ENCODE results near the gene ACOX2. TPM values are rescaled to one million over a fixed set of nuclear protein-coding genes. Genes with fewer than 3 reads are reported as not detected.

The ACOX2 gene
- total RNA-seq, 4 donors from 2014 or later: 18.3 to 28.9 (median 20.2) TPM

DNA sequence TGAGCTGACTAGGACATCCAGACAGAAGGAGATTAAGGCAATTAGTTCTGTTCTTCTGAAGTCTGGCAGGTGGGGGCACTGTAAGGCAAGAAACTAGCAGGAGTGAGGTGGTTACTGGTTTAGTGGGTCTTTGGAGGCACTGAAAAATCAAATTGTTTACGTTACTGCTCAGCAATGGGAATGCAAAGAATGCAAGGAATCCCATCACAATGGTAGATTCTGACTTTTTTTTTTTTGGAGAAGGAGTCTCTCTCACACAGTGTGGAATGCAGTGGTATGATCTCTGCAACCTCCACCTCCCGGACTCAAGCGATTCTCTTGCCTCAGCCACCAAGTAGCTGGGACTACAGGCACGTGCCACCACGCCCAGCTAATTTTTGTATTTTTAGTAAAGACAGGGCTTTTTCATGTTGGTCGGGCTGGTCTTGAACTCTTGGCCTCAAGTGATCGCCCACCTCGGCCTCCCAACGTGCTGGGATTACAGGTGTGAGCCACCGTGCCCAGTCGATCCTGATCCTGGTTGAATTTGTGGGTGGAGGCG, 23.9 kb upstream of the ACOX2 start:
- H3K36me3 ChIP-seq: peaks cover 0 to 38% (median 8%) of the 10 kb centered on the region in 4 donors
- DNase-seq (ENCODE audit: extremely low spot score): no peak
- H3K27ac ChIP-seq (replicated peaks in 1 of 4): no peak overlapping the region
- 70% methylated on average over 12 of the region's 12 CpGs for WGBS
- no peak overlapping the region for H3K4me3 ChIP-seq
- TF ChIP-seq, protein P1, sequence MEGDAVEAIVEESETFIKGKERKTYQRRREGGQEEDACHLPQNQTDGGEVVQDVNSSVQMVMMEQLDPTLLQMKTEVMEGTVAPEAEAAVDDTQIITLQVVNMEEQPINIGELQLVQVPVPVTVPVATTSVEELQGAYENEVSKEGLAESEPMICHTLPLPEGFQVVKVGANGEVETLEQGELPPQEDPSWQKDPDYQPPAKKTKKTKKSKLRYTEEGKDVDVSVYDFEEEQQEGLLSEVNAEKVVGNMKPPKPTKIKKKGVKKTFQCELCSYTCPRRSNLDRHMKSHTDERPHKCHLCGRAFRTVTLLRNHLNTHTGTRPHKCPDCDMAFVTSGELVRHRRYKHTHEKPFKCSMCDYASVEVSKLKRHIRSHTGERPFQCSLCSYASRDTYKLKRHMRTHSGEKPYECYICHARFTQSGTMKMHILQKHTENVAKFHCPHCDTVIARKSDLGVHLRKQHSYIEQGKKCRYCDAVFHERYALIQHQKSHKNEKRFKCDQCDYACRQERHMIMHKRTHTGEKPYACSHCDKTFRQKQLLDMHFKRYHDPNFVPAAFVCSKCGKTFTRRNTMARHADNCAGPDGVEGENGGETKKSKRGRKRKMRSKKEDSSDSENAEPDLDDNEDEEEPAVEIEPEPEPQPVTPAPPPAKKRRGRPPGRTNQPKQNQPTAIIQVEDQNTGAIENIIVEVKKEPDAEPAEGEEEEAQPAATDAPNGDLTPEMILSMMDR (IDR thresholded peaks at IDR 0.05): peak; percentile 7 to 25 (median 24)
- TF ChIP-seq EP300 (IDR thresholded peaks at IDR 0.05): no peak
- no peaks in the 10 kb centered on the region for H3K27me3 ChIP-seq
- intact Hi-C loops (cut with DNase I): no loop called here
- H3K9me3 ChIP-seq: no peaks in the 10 kb centered on the region
- H3K4me1 ChIP-seq: peaks cover 0 to 8% (median 3%) of the 10 kb centered on the region in 4 donors

DNA sequence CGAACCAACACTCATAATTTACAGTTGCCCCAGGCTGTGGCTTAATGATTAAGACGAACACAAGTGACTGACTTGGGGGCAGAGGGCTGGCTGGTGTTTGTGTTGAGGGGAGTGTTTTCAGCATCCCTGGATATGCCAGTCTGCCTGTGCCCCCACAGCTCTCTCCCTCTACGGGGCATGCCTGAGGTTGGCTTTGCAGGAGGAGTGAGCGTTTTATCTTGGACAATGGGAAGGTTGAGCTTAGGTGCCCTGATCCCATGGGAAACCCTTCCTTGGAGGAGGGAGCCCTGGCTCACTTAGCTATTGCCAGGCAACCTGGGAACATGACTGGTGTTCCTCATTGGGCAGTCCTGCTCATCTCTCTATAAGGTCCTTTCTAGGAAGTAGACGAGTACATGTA, 22.6 kb upstream of the ACOX2 start:
- no peak overlapping the region for H3K27ac ChIP-seq (replicated peaks in 1 of 4)
- H3K4me1 ChIP-seq: peaks cover 0 to 8% (median 3%) of the 10 kb centered on the region in 4 donors
- no peaks in the 10 kb centered on the region for H3K9me3 ChIP-seq
- intact Hi-C loops (cut with DNase I): no loop called here
- H3K36me3 ChIP-seq: peaks cover 0 to 28% (median 6%) of the 10 kb centered on the region in 4 donors
- DNase-seq (ENCODE audit: extremely low spot score): no peak
- TF ChIP-seq POLR2AphosphoS5 (IDR thresholded peaks at IDR 0.05): no peak
- TF ChIP-seq POLR2A (IDR thresholded peaks at IDR 0.05; ENCODE audit: low read depth): no peak
- no peak for TF ChIP-seq EP300 (IDR thresholded peaks at IDR 0.05)
- TF ChIP-seq, protein P1 (IDR thresholded peaks at IDR 0.05): no peak
- H3K27me3 ChIP-seq: no peaks in the 10 kb centered on the region
- no peak overlapping the region for H3K4me3 ChIP-seq
- WGBS: 92% methylated on average over 5 of the region's 5 CpGs

DNA sequence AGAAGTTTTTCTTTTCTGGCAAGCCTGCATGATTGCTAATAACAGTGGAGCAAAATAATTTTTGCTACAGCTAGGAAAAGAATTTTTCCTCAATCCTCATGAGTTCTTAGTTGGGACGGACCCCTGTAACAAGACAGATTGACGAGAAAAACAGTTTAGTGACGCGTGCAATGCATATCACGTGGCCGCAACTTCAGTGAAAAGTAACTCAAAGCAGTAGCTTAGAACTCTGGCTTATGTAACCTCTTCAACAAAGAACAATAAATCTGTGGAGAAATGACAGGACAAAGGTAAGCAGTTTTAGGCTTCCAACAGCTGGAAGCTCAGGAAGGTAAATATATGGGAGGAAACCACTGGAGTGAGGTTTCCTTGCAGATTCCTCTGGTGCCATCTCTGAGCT, 20.5 kb upstream of the ACOX2 start:
- peaks cover 0 to 8% (median 0%) of the 10 kb centered on the region in 4 donors for H3K36me3 ChIP-seq
- DNase-seq (ENCODE audit: extremely low spot score): no peak
- no peak overlapping the region for H3K27ac ChIP-seq (replicated peaks in 1 of 4)
- intact Hi-C loops (cut with DNase I): no loop called here
- no peak overlapping the region for H3K4me3 ChIP-seq
- WGBS: 90% methylated on average over 6 of the region's 6 CpGs
- H3K9me3 ChIP-seq: peaks cover 0 to 4% (median under 1%) of the 10 kb centered on the region in 4 donors
- TF ChIP-seq, protein P1 (IDR thresholded peaks at IDR 0.05): no peak
- TF ChIP-seq POLR2AphosphoS5 (IDR thresholded peaks at IDR 0.05) (no peak), POLR2A (IDR thresholded peaks at IDR 0.05; ENCODE audit: low read depth) (no peak)
- peaks cover 0 to 8% (median 3%) of the 10 kb centered on the region in 4 donors for H3K4me1 ChIP-seq
- no peaks in the 10 kb centered on the region for H3K27me3 ChIP-seq

DNA sequence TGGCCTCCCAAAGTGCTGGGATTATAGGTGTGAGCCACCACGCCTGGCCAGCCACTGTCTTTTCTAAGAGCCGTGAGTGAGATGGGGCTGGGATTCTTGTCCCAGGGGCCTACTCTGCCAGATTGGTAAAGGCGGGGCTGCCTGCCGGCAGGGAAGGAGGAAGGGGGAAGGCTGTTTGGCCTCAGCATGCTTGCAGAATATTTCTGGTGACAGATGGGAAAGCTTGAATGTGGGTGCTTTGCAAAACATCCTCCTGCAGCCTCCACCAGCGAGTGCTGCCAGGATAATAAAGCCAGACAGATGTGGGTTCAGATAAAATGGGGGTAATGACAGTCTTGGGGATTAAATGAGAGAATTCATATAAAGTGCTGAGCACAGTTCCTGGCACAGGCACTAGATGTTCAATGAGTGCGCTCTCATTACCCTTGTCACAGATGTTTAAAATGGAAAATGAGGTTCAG, 19.8 kb upstream of the ACOX2 start:
- Histone ChIP-seq H3K4me3 (no peak overlapping the region), H3K27me3 (no peaks in the 10 kb centered on the region), H3K9me3 (peaks cover 0 to 11% (median 5%) of the 10 kb centered on the region in 4 donors), H3K36me3 (peaks cover 0 to 6% (median 0%) of the 10 kb centered on the region in 4 donors), H3K27ac (replicated peaks in 1 of 4) (no peak overlapping the region), H3K4me1 (peaks cover 0 to 8% (median 3%) of the 10 kb centered on the region in 4 donors)
- TF ChIP-seq POLR2AphosphoS5 (IDR thresholded peaks at IDR 0.05) (no peak), POLR2A (IDR thresholded peaks at IDR 0.05; ENCODE audit: low read depth) (no peak), EP300 (IDR thresholded peaks at IDR 0.05) (no peak)
- TF ChIP-seq, protein P1 (IDR thresholded peaks at IDR 0.05): no peak
- DNase-seq (ENCODE audit: extremely low spot score): no peak
- intact Hi-C loops (cut with DNase I): no loop called here
- WGBS: 59% methylated on average over 5 of the region's 6 CpGs

DNA sequence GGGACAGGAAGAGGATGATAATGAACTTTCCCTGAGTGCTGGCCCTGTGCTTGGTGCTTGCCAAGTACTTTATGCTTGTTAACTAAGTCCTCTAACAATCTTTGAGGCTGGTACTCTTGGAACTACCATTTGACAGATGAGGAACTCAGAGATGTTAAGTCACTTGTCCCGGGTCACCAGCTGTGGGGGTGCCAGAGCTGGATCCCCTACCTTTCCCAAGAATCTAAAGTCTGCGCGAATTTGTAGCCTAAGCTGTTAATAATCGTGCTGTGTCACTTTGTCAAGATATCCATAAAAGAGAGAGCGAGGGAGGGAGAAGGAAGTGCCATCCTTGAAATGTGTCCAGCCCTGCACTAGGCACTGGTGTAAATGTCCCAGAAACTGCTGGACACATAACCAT, 19.0 kb upstream of the ACOX2 start:
- intact Hi-C loops (cut with DNase I): no loop called here
- 97% methylated on average over 5 of the region's 5 CpGs for WGBS
- Histone ChIP-seq H3K36me3 (peaks cover 0 to 6% (median 0%) of the 10 kb centered on the region in 4 donors), H3K27me3 (no peaks in the 10 kb centered on the region), H3K4me3 (no peak overlapping the region), H3K4me1 (peaks cover 0 to 8% (median 2%) of the 10 kb centered on the region in 4 donors), H3K9me3 (peaks cover 0 to 14% (median 5%) of the 10 kb centered on the region in 4 donors), H3K27ac (replicated peaks in 1 of 4) (no peak overlapping the region)
- no peak for TF ChIP-seq POLR2A (IDR thresholded peaks at IDR 0.05; ENCODE audit: low read depth)
- TF ChIP-seq, protein P1 (IDR thresholded peaks at IDR 0.05): no peak
- TF ChIP-seq POLR2AphosphoS5 (IDR thresholded peaks at IDR 0.05): no peak
- no peak for TF ChIP-seq EP300 (IDR thresholded peaks at IDR 0.05)
- no peak for DNase-seq (ENCODE audit: extremely low spot score)

Data from esophagus muscularis mucosa (tissue), 4 donors.